ENCODE measurements around the gene WDR88.

The WDR88 gene

GRCh38 chr19:33133438-33134031 lies 1.6 kb downstream of the WDR88 start:
- DNase-seq: peak; percentile 74

GRCh38 chr19:33134571-33135041 lies 2.7 kb downstream of the WDR88 start:
- H3K4me1 ChIP-seq: peaks cover 6% of the 10 kb centered on the region; the same call in 1 of the 2 replicates
- no peaks in the 10 kb centered on the region for H3K27me3 ChIP-seq
- DNase-seq: no peak
- H3K9me3 ChIP-seq: no peaks in the 10 kb centered on the region
- H3K36me3 ChIP-seq: no peaks in the 10 kb centered on the region; the same call in 1 of the 2 replicates
- no peak overlapping the region for H3K4me3 ChIP-seq (ENCODE audit: low read depth, low read length)
- TF ChIP-seq CTCF (IDR thresholded peaks at IDR 0.05; ENCODE audit: low read depth, low read length): no peak

More at GRCh38 chr19:33133438-33134031, 1.6 kb downstream of the WDR88 start:
- H3K4me3 ChIP-seq (ENCODE audit: low read depth, low read length): peak overlapping the region; percentile 19; the same call in 1 of the 2 replicates
- peaks cover 4% of the 10 kb centered on the region for H3K36me3 ChIP-seq
- peaks cover 6% of the 10 kb centered on the region; the same call in 1 of the 2 replicates for H3K4me1 ChIP-seq
- no peaks in the 10 kb centered on the region for H3K9me3 ChIP-seq
- TF ChIP-seq CTCF (IDR thresholded peaks at IDR 0.05; ENCODE audit: low read depth, low read length): peak; percentile 16; the same call in 1 of the 2 replicates
- H3K27me3 ChIP-seq: no peaks in the 10 kb centered on the region

- no peaks in the 10 kb centered on the region; the same call in 1 of the 2 replicates for H3K4me1 ChIP-seq
- no peak for DNase-seq
- no peak for TF ChIP-seq CTCF (IDR thresholded peaks at IDR 0.05; ENCODE audit: low read depth, low read length)
- no peaks in the 10 kb centered on the region for H3K27me3 ChIP-seq
- no peaks in the 10 kb centered on the region for H3K36me3 ChIP-seq
- no peaks in the 10 kb centered on the region for H3K9me3 ChIP-seq
- H3K4me3 ChIP-seq (ENCODE audit: low read depth, low read length): no peak overlapping the region
These were observed 7.3 kb downstream of the WDR88 start for GRCh38 chr19:33139165-33139564.

GRCh38 chr19:33143897-33144405 lies 12.0 kb downstream of the WDR88 start:
- Histone ChIP-seq H3K9me3 (no peaks in the 10 kb centered on the region), H3K4me3 (ENCODE audit: low read depth, low read length) (no peak overlapping the region), H3K4me1 (no peaks in the 10 kb centered on the region; the same call in 1 of the 2 replicates), H3K36me3 (no peaks in the 10 kb centered on the region), H3K27me3 (no peaks in the 10 kb centered on the region)
- TF ChIP-seq CTCF (IDR thresholded peaks at IDR 0.05; ENCODE audit: low read depth, low read length): peak; percentile 96
- peak; percentile 71 for DNase-seq

- no peak for TF ChIP-seq CTCF (IDR thresholded peaks at IDR 0.05; ENCODE audit: low read depth, low read length)
- no peak for DNase-seq
- H3K27me3 ChIP-seq: no peaks in the 10 kb centered on the region
- H3K4me3 ChIP-seq (ENCODE audit: low read depth, low read length): no peak overlapping the region
- H3K9me3 ChIP-seq: no peaks in the 10 kb centered on the region
- no peaks in the 10 kb centered on the region; the same call in 1 of the 2 replicates for H3K4me1 ChIP-seq
- no peaks in the 10 kb centered on the region for H3K36me3 ChIP-seq
These were observed 14.3 kb downstream of the WDR88 start for GRCh38 chr19:33146209-33146608.

GRCh38 chr19:33147538-33147937 lies 15.6 kb downstream of the WDR88 start:
- Histone ChIP-seq H3K4me1 (no peaks in the 10 kb centered on the region; the same call in 1 of the 2 replicates), H3K9me3 (no peaks in the 10 kb centered on the region), H3K36me3 (no peaks in the 10 kb centered on the region), H3K27me3 (no peaks in the 10 kb centered on the region), H3K4me3 (ENCODE audit: low read depth, low read length) (no peak overlapping the region)
- DNase-seq: no peak
- TF ChIP-seq CTCF (IDR thresholded peaks at IDR 0.05; ENCODE audit: low read depth, low read length): no peak

All from BE2C (cell line).